ENCODE results near the gene RAB27A.

The RAB27A gene

GRCh38 chr15:55266547-55266946, 23.1 kb downstream of the RAB27A start:
- TF ChIP-seq EP300 (IDR thresholded peaks at IDR 0.05; ENCODE audit: borderline replicate concordance): no peak
- no peak for TF ChIP-seq CREB1 (IDR thresholded peaks at IDR 0.05; ENCODE audit: low read depth)
- no peak for TF ChIP-seq USF1 (IDR thresholded peaks at IDR 0.05)
- no peak for TF ChIP-seq ZBTB7A (IDR thresholded peaks at IDR 0.05; ENCODE audit: low read depth)
- TF ChIP-seq MAX (IDR thresholded peaks at IDR 0.05): no peak
- no peak for TF ChIP-seq RAD21 (IDR thresholded peaks at IDR 0.05; ENCODE audit: low read depth)
- TF ChIP-seq EGR1 (IDR thresholded peaks at IDR 0.05): no peak

GRCh38 chr15:55260562-55261131, 29.0 kb downstream of the RAB27A start:
- TF ChIP-seq USF1 (IDR thresholded peaks at IDR 0.05): no peak
- TF ChIP-seq CREB1 (IDR thresholded peaks at IDR 0.05; ENCODE audit: low read depth): no peak
- TF ChIP-seq TCF12 (IDR thresholded peaks at IDR 0.05; ENCODE audit: low read depth): no peak
- no peak for TF ChIP-seq MAX (IDR thresholded peaks at IDR 0.05)
- TF ChIP-seq YY1 (IDR thresholded peaks at IDR 0.05; ENCODE audit: low read depth): no peak
- TF ChIP-seq EGR1 (IDR thresholded peaks at IDR 0.05): no peak
- TF ChIP-seq TEAD4 (IDR thresholded peaks at IDR 0.05): no peak
- no peak for TF ChIP-seq FOXM1 (IDR thresholded peaks at IDR 0.05; ENCODE audit: borderline replicate concordance, low read depth)
- TF ChIP-seq TAF1 (IDR thresholded peaks at IDR 0.05; ENCODE audit: low read depth): no peak
- TF ChIP-seq REST (IDR thresholded peaks at IDR 0.05; ENCODE audit: low read depth): no peak
- TF ChIP-seq RAD21 (IDR thresholded peaks at IDR 0.05; ENCODE audit: low read depth): no peak
- TF ChIP-seq NFIC (IDR thresholded peaks at IDR 0.05): no peak
- no peak for TF ChIP-seq ZBTB7A (IDR thresholded peaks at IDR 0.05; ENCODE audit: low read depth)
- TF ChIP-seq EP300 (IDR thresholded peaks at IDR 0.05; ENCODE audit: borderline replicate concordance): no peak
- no peak for TF ChIP-seq CEBPB (IDR thresholded peaks at IDR 0.05)

- TF ChIP-seq NFIC (IDR thresholded peaks at IDR 0.05) (no peak), ZBTB7A (IDR thresholded peaks at IDR 0.05; ENCODE audit: low read depth) (no peak), YY1 (IDR thresholded peaks at IDR 0.05; ENCODE audit: low read depth) (no peak), RAD21 (IDR thresholded peaks at IDR 0.05; ENCODE audit: low read depth) (no peak), CREB1 (IDR thresholded peaks at IDR 0.05; ENCODE audit: low read depth) (no peak), TCF12 (IDR thresholded peaks at IDR 0.05; ENCODE audit: low read depth) (no peak), EP300 (IDR thresholded peaks at IDR 0.05; ENCODE audit: borderline replicate concordance) (no peak), FOXM1 (IDR thresholded peaks at IDR 0.05; ENCODE audit: borderline replicate concordance, low read depth) (no peak), TEAD4 (IDR thresholded peaks at IDR 0.05) (no peak), REST (IDR thresholded peaks at IDR 0.05; ENCODE audit: low read depth) (no peak), CEBPB (IDR thresholded peaks at IDR 0.05) (no peak), TAF1 (IDR thresholded peaks at IDR 0.05; ENCODE audit: low read depth) (no peak), MAX (IDR thresholded peaks at IDR 0.05) (no peak), USF1 (IDR thresholded peaks at IDR 0.05) (no peak), EGR1 (IDR thresholded peaks at IDR 0.05) (no peak)
Observed at GRCh38 chr15:55257938-55258337, 31.7 kb downstream of the RAB27A start.

- TF ChIP-seq CREB1 (IDR thresholded peaks at IDR 0.05; ENCODE audit: low read depth): no peak
- TF ChIP-seq RAD21 (IDR thresholded peaks at IDR 0.05; ENCODE audit: low read depth): no peak
- TF ChIP-seq NFIC (IDR thresholded peaks at IDR 0.05): no peak
- TF ChIP-seq CEBPB (IDR thresholded peaks at IDR 0.05): no peak
- TF ChIP-seq TAF1 (IDR thresholded peaks at IDR 0.05; ENCODE audit: low read depth): no peak
- TF ChIP-seq EP300 (IDR thresholded peaks at IDR 0.05; ENCODE audit: borderline replicate concordance): no peak
- no peak for TF ChIP-seq REST (IDR thresholded peaks at IDR 0.05; ENCODE audit: low read depth)
- no peak for TF ChIP-seq YY1 (IDR thresholded peaks at IDR 0.05; ENCODE audit: low read depth)
- no peak for TF ChIP-seq TCF12 (IDR thresholded peaks at IDR 0.05; ENCODE audit: low read depth)
Observed at GRCh38 chr15:55257012-55257670, 32.5 kb downstream of the RAB27A start.
